MCF 10A (cell line): ENCODE results near the gene CACYBP. TPM values are rescaled to one million over a fixed set of nuclear protein-coding genes. Genes with fewer than 3 reads are reported as not detected.

Experiments used
- BruUV-seq: library from RNA; stranded (reverse); fragments of 400-500 nt; replicated peaks from 2 replicates; lab custom pipeline; 2021; lab: Mats Ljungman, UMichigan
- CTCF ChIA-PET: fragments of 300-600 bp; sonication (Branson Sonifier 250); formaldehyde crosslinking; extraction: SDS; loops from one replicate; lab custom pipeline; 2021; ENCODE audit warnings: antibody characterized with exemption, inconsistent platforms; lab: Yijun Ruan, JAX
- POLR2A ChIA-PET: fragments of 300-600, 350-650 bp; sonication (Branson Sonifier 250); formaldehyde crosslinking; extraction: SDS; loops from one replicate; lab custom pipeline; 2020; ENCODE audit warnings: antibody characterized with exemption, inconsistent platforms; lab: Yijun Ruan, JAX
- DNase-seq: peaks from one replicate; pipeline ENCODE4 v3.0.0-alpha.2; 2018; ENCODE audit not compliant: unreplicated experiment
- H3K27ac Mint-ChIP-seq: one replicate; pipeline ENCODE4 v1.8.0; 2022; ENCODE audit warnings: mild to moderate bottlenecking, low read depth, mixed read lengths; ENCODE audit not compliant: unreplicated experiment
- H3K27me3 Mint-ChIP-seq: one replicate; pipeline ENCODE4 v1.8.0; 2022; ENCODE audit warnings: mixed read lengths; ENCODE audit not compliant: insufficient read depth, unreplicated experiment
- H3K36me3 Mint-ChIP-seq: one replicate; pipeline ENCODE4 v1.8.0; 2022; ENCODE audit warnings: mild to moderate bottlenecking, moderate library complexity, mixed read lengths; ENCODE audit not compliant: insufficient read depth, unreplicated experiment
- H3K4me1 Mint-ChIP-seq: one replicate; pipeline ENCODE4 v1.8.0; 2022; ENCODE audit warnings: mixed read lengths; ENCODE audit not compliant: insufficient read depth, unreplicated experiment
- H3K4me3 Mint-ChIP-seq: one replicate; pipeline ENCODE4 v1.8.0; 2022; ENCODE audit warnings: mild to moderate bottlenecking, moderate library complexity, mixed read lengths; ENCODE audit not compliant: unreplicated experiment
- H3K9me3 Mint-ChIP-seq: one replicate; pipeline ENCODE4 v1.8.0; 2022; ENCODE audit warnings: mixed read lengths; ENCODE audit not compliant: unreplicated experiment
- intact Hi-C: fragments of 100-400 bp; cut with micrococcal nuclease; formaldehyde crosslinking; loops from 2 replicates; pipeline ENCODE4 v1.14.1; 2022
- total RNA-seq: library from RNA; stranded (reverse); gene quantifications from 2 replicates; pipeline ENCODE4 v1.2.3, GENCODE V29; 2022
- TF ChIP-seq, protein P1 (sequence below): fragments of 200-600 bp; IDR thresholded peaks from one replicate; pipeline ENCODE4 v1.8.0; 2022; ENCODE audit warnings: antibody characterized with exemption, mild to moderate bottlenecking; ENCODE audit not compliant: unreplicated experiment

CACYBP gene
- total RNA-seq, 1 experiment from 2014 or later, result 205 TPM

DNA sequence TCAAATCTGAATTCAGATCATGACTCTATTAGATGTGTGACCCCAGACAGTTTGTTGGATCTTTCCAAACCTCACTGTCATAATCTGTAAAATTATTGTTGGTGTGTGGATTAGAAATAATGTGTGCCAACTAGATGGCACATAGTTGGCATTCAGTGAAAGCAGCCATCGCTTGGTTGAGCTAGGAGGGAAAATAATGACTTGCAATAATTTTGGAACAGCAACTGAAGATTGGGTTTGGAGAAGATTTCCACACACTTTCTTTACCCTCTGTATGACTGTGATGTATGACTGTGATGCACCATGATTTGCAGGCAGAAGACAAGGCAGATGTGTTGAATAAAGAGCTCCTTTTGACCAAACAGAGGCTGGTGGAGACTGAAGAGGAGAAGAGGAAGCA is 24.0 kb upstream of the CACYBP start:
- Mint-ChIP-seq H3K27me3 (no peaks in the 10 kb centered on the region), H3K9me3 (no peaks in the 10 kb centered on the region), H3K27ac (no peak overlapping the region), H3K4me3 (no peak overlapping the region), H3K4me1 (peaks cover 15% of the 10 kb centered on the region), H3K36me3 (no peaks in the 10 kb centered on the region)
- TF ChIP-seq, protein P1, sequence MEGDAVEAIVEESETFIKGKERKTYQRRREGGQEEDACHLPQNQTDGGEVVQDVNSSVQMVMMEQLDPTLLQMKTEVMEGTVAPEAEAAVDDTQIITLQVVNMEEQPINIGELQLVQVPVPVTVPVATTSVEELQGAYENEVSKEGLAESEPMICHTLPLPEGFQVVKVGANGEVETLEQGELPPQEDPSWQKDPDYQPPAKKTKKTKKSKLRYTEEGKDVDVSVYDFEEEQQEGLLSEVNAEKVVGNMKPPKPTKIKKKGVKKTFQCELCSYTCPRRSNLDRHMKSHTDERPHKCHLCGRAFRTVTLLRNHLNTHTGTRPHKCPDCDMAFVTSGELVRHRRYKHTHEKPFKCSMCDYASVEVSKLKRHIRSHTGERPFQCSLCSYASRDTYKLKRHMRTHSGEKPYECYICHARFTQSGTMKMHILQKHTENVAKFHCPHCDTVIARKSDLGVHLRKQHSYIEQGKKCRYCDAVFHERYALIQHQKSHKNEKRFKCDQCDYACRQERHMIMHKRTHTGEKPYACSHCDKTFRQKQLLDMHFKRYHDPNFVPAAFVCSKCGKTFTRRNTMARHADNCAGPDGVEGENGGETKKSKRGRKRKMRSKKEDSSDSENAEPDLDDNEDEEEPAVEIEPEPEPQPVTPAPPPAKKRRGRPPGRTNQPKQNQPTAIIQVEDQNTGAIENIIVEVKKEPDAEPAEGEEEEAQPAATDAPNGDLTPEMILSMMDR, result no peak
- ChIA-PET CTCF (interaction anchor here (0.6 to 4.0 kb wide), 12 partner anchors 8 to 713 kb away, joined by 3 to 27 read pairs (median 4); partner anchors contain the start of gene CACYBP), POLR2A (interaction anchor here (1.1 to 7.1 kb wide), 9 partner anchors 10 to 206 kb away, joined by 3 to 69 read pairs (median 7); partner anchors contain the start of genes CACYBP and MRPS14)
- no peak for DNase-seq
- intact Hi-C loops, result no loop called here
- BruUV-seq, result no TSS peak

DNA sequence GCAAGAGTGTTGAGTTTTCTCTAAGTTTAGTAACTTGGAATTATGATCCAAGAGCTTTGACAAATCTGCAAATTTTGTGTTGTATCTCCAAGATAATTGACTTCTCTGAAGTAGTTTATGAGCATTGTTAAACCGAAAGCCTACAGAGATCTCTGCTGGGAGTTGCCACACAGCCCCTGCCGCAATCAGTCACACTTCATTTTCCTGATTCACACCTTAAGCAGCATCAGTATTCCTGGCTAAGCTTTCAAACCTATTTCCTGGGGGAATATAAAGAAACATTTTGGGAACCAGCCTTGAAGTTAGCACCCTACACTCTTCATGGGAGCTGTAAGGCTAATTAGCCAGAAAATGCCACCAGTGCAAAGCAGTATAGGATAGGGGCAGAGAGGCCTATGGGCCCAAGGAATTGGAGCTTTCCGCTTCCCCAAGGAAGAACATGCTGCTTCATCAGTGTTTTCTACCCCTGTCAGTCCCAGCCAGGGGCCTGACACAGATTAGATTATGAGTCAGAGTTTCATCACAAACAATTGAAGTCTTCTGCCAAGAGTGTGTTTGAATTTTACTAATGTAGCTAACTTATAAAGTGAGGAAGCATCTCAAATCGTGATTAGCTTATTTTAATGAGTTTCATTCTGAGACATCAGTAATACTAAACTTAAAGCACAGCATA is 23.2 kb upstream of the CACYBP start:
- H3K27me3 Mint-ChIP-seq, result no peaks in the 10 kb centered on the region
- peak; percentile 83 for DNase-seq
- no peaks in the 10 kb centered on the region for H3K36me3 Mint-ChIP-seq
- no peaks in the 10 kb centered on the region for H3K9me3 Mint-ChIP-seq
- intact Hi-C loops, result no loop called here
- no peak overlapping the region for H3K27ac Mint-ChIP-seq
- no peak overlapping the region for H3K4me3 Mint-ChIP-seq
- peaks cover 15% of the 10 kb centered on the region for H3K4me1 Mint-ChIP-seq
- TF ChIP-seq, protein P1, result no peak
- ChIA-PET CTCF (interaction anchor here (0.6 to 4.0 kb wide), 16 partner anchors 7 to 714 kb away, joined by 3 to 27 read pairs (median 4); partner anchors contain the start of gene CACYBP), POLR2A (interaction anchor here (0.5 to 7.1 kb wide), 15 partner anchors 10 to 207 kb away, joined by 3 to 69 read pairs (median 5); partner anchors contain the start of genes CACYBP and MRPS14)
- no TSS peak for BruUV-seq

DNA sequence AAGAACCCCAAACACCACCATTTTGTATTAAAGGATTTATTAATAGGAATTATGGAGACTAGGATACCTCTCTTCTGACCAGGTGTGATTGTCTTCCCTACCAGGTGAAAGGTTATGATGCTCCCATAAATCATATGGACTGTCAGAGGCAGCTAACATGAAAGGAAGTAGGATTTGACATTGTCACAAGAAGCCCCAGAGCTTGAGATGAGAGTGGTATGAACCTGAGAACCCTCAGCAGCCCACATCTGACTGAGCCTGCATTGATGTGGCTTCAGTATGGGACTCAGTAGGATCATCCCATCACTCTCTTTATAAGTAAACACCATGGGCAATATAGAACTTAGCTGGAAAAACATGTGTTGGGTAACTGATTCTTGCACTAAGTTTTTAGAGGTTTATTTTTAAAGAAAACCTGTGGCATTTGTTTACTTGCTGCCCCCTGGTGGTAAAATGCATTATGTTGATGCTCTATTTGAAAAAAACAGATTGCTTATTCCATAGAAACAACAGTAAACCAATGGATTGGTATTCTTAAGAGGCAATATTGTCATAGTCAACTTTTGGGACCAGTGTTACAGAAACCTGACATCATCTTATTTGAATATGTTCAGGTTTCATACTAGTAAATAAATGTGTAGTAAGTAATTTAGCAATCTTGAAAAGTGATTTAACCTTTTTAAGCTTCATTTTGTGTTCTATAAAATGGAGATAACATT is 16.6 kb upstream of the CACYBP start:
- Mint-ChIP-seq H3K27ac (no peak overlapping the region), H3K4me1 (no peaks in the 10 kb centered on the region), H3K4me3 (no peak overlapping the region), H3K9me3 (no peaks in the 10 kb centered on the region), H3K36me3 (no peaks in the 10 kb centered on the region), H3K27me3 (no peaks in the 10 kb centered on the region)
- CTCF ChIA-PET, result interaction anchor here (0.5 to 6.9 kb wide), 42 partner anchors 8 to 1011 kb away, joined by 3 to 76 read pairs (median 5); no protein-coding TSS in a partner anchor
- POLR2A ChIA-PET, result interaction anchor here (0.9 to 1.8 kb wide), 4 partner anchors 15 to 213 kb away, joined by 3 to 6 read pairs (median 5); no protein-coding TSS in a partner anchor
- intact Hi-C loops, result loop anchor here (1.0 kb wide), 1 partner anchor 213 kb away; no protein-coding TSS in a partner anchor
- no TSS peak for BruUV-seq
- DNase-seq, result peak; percentile 75
- TF ChIP-seq, protein P1, result peak; percentile 57
